Activated CD8-positive, alpha-beta memory T cell treated with anti-CD3 and anti-CD28 coated beads, Interleukin-2, amount 50 U/mL, for 4 hours (primary cell): ENCODE results near the gene PDXDC1.
"Not testable (repeated sequence)": the region's sequence is repeated elsewhere in the genome, so short reads cannot be mapped to it uniquely, and the experiment has no call there.

ENCODE experiments used
- DNase-seq: peaks from one replicate; pipeline ENCODE4 v3.0.0-alpha.2; 2020

The PDXDC1 gene

GRCh38 chr16:15071916-15072769, 97.3 kb downstream of the PDXDC1 start:
- DNase-seq, result not testable (repeated sequence)

GRCh38 chr16:15073101-15073500, 98.3 kb downstream of the PDXDC1 start:
- no peak for DNase-seq

DNA sequence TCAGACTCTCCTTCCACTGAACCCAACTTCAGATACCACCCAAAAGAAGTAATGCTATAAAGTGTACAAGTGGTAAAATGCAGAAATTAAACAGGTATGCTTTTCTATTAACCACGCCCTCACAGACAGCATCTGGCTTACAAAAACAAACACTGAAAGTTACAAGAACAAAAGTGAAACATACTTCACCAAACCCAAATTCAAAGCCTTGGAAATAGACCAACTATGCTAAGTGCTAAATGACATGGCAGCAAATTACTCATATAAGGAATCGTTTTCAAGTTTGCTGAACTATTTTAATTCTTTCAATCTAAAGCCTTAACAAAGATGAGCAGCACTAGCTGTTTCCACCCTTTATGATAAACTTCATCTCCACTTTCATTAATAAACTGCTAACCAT, 101.3 kb downstream of the PDXDC1 start:
- DNase-seq, result not testable (repeated sequence)

DNA sequence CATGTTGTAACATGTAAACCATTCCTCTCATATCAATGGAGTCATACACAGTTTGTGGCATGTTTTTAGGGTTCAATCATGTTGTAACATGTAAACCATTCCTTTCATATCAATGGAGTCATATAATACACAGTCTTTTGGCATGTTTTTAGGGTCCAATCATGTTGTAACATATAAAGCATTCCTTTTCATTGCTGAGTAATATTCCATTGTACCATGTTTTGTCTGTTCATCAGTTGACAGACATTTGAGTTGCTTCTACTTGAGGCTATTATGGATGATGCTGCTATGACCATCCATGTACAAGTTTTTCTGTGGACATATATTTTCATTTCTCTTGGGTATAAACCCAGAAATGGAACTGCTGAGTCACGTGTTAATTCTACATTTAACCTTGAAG, 106.1 kb downstream of the PDXDC1 start:
- not testable (repeated sequence) for DNase-seq

- DNase-seq, result not testable (repeated sequence)
Measured at GRCh38 chr16:15082788-15083187, 108.0 kb downstream of the PDXDC1 start.

DNA sequence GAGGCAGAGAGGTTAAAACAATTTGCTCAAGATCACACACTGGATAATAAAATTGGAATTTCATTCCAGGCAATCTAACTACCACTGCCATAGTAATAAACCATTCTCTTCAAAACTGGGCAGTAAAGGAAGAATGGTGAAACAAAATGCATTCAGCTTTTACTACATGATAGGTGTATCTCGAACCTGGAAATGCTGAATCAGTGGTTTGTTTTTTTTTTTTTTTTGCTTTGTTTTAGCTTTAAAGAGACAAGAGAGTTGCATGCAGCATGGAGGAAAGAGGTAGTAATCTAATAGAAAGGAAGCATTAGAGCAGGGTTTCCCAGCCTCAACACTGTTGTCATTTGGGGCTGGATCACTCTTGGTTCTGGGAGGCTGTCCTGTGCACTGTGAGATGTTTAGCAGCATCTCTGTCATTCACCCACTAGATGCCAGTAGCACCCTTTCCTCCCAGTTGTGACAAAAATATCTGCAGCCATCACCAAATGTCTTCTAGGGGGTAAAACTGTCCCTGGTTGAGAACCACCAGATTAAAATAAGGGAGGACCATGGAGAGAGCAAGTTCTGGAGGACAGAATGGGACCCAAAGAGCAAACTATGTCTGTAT, 115.9 kb downstream of the PDXDC1 start:
- DNase-seq, result not testable (repeated sequence)

- not testable (repeated sequence) for DNase-seq
Measured at GRCh38 chr16:15093571-15093954, 118.7 kb downstream of the PDXDC1 start.

GRCh38 chr16:15093955-15094827, 119.4 kb downstream of the PDXDC1 start, which contains the start of gene RRN3:
Gene RRN3 (minus strand): TSS chr16:15094272. CDS start chr16:15094233, 39 bp downstream.
- peak; percentile 84 for DNase-seq

GRCh38 chr16:15096583-15096972, 121.8 kb downstream of the PDXDC1 start:
- DNase-seq, result not testable (repeated sequence)

DNA sequence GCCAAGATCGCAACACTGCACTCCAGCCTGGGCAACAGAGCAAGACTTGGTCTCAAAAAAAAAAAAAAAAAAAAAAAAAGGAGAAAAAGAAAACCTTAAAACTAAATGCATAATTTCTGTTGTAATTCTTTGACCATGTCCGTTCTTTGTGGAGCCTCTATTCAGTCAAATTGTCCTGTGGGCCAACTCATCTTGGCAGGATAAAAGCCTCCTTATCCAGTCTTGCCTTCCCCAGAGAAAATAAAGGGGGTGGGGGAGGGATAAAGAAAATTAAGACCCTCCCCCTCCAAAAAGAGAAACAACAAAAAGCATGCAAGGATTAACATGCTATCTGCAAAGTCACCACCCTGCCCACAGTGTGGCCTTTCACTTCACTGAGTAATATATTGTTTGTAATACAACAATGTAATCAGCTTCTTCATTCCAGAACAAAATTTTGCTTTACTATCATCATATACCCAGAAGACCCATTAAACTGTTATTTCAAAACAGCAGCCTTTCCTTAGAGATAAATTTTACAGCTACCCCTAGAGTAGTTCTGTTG, 124.6 kb downstream of the PDXDC1 start:
- DNase-seq, result not testable (repeated sequence)

DNA sequence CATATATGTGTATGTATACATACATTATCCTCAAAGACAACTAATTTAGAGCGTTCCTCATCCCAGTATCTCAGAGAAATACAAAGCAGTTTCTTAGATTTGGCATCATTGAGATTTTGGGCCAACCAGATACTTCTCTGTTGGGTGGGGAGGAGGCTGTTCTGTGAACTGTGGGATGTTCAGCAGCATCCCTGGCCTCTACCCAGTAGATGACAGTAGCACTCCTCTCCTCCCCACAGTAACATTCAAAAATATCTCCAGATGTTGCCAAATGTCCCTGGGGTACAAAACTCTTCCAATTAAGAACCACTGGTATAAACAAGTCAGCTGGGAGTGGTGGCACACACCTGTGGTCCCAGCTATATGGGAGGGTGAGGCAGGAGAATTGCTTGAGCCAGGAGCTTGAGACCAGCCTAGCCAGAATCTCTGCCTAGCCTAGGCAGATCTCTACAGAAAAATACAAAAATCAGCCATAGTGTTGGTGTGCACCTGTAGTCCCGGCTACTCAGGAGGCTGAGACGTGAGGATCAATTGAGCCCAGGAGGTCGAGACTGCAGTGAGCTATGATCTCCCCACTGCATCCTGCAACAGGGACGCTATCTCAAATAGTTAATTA, 125.7 kb downstream of the PDXDC1 start:
- DNase-seq, result not testable (repeated sequence)

- DNase-seq, result not testable (repeated sequence)
Measured at GRCh38 chr16:15127641-15128425, 153.0 kb downstream of the PDXDC1 start.

DNA sequence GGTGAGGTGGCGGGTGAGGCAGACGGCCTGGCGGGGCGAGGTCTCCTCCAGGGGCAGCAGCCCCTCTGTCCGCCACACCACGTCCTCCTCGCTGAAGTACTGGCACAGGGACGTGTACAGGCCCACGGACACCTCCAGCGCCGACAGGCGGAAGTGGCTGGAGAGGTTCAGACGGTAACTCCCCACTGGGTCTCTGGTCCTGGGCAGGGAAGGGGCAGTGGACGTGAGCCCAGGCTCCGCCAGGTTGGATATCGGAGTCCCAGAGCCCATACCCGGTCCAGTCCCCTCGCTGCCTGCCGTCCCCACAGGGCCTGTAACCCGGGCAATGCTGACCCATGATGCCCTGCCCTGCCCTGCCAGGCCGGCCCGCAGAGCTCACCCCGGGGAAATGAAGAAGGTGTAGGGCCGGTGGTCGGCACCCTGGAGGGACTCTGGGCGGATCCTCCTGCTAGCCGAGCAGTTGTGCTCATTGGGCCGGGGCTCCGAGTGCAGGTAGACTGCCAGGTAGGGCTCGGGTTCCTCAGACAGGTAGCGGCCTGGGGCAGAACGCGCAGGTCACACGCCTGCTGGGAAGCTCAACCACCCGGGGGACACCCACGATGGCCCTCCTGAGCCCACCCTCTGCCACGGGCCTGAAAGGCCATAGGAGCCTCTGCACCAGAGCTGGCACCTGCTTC, 155.6 kb downstream of the PDXDC1 start:
- DNase-seq, result not testable (repeated sequence)

- DNase-seq, result not testable (repeated sequence)
Measured at GRCh38 chr16:15130943-15131700, 156.3 kb downstream of the PDXDC1 start.

DNA sequence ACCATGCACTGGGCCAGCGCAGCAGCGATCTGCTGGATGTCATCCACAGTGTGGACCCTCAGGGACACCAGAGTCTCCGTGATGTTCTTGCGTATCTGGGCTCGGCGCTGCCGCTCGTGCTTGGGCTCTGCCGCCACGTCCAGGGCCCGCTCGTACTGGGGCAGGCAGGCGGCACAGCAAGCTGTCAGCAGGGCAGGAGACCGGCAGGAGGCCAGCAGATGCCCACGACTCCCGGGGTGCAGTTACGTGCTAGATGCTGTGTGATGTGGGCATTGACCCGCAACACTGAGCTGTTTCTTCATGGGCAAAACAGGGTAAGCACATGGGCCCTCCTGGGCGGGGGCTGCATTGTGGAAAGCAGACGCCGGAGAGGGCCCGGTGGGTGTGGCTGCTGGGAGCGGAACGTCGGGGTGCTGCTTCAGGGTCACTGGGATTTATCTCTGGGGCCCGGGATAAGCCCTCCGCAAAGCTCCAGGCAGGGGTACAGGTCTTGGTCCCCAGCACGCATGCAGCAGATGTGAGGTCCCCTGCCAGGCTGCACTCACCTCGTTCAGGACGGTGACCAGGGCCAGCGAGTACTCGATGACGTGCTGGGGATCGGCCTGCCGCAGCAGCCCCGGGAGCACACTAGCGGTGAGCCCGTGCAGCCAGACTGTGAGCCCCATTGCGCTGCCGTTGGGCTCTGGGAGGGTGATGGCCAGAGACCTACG, 158.0 kb downstream of the PDXDC1 start:
- not testable (repeated sequence) for DNase-seq

DNA sequence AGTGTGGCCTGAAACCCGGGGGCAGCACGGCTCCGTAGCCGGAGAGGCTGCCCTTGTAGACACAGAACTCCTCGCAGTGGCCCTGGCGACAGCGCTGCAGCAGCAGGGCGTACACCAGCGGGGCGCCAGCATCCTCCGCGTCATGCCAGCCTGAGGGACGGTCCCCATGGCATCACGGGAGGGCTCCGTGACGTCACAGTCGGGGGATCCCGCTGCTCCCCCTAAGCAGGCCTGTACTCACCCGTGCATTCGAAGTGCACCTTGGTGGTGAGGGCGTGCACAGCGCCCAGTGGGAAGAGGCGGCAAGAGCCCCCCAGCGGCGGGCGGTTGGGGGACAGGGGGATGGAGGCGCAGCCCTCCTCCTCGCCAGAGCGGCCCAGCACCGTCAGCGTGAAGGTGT, 158.7 kb downstream of the PDXDC1 start:
- not testable (repeated sequence) for DNase-seq

GRCh38 chr16:15134752-15135482, 160.1 kb downstream of the PDXDC1 start:
- not testable (repeated sequence) for DNase-seq
